ENCODE data around the gene SETX.

Gene SETX

DNA sequence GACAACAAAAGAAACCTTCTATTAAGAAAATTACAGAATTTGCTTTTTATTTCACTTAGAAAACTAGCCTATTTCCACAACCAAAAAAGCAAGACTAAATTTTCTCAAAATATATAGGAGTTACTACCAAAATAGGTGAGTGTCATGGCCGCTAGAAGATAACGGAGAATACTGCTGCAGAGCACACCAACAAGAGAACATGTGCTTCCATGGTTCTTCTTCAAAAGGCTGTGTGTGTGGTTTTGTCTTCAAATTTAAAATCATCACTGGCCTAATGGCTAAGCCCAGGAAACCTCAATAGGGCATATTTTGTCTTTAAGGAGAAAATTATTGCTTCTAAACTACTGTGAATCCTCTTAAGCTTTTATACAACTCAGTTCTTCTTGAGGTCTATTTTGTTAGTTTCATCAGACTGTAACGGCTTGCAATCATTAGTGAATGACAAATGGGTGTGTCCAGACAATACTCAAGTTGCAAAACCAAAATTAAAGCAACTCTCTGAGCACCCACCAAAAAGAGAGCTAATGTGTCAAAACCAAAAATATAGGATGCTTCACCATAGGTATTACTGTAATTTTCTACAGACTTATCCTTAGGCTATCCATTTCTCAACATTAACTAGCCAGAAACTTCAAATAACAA, 3.3 kb downstream of the SETX start:
- no peak for DNase-seq (ENCODE audit: low spot score)

- peak; percentile 6 for DNase-seq (ENCODE audit: low spot score)
Observed at GRCh38 chr9:132350861-132351315, 3.9 kb downstream of the SETX start.

DNA sequence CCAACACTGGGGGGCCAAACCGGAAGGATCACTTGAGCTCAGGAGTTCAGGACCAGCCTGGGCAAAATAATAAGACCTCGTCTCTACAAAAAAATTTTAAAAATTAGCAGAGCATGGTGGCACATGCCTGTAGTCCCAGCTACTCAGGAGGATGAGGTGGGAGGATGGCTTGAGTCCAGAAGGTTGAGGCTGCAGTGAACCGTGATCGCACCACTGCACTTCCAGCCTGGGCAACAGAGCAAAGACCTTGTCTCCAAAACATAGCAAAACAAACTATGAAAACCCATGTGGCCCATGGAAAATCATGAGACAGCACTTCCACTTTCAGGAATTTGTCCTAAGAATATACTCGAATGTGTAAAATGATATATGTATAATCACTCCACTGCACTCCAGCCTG, 6.1 kb downstream of the SETX start:
- DNase-seq (ENCODE audit: low spot score): no peak

DNA sequence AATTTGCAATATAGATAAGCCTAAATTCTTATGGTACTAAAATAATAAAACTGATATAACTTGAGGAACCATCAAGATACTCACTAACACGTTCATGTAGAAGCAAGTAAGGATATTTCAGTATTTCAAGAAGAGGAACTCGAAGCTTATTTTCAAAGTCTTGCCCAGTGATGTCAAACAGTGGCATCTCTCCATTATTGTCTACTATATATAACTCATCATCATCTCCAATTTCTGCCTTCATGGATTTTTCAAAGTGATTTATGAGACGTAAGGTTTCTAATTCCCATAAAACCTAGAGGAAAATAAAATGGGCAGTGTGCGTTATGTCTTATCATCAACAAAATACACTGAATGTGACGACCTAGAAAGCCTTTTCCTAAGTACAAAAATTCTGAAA, 8.6 kb downstream of the SETX start:
- DNase-seq (ENCODE audit: low spot score): no peak

GRCh38 chr9:132341177-132341840, 13.5 kb downstream of the SETX start:
- DNase-seq (ENCODE audit: low spot score): no peak

DNA sequence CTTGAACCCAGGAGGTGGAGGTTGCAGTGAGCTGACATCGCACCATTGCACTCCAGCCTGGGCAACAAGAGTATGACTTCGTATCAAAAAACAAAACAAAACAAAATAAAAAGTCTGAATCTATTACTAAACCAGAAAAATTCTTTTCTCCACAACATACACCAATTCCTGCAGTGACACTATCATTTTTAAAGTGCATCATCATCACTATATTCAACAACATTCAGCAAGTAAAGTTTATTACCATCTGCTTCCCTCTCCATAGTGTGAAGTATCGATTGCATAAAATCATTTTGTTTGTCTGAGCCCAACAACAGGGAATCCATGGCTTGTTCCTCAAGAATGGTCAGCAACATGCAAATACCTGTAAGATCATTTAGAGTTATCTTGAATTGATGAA, 20.4 kb downstream of the SETX start:
- no peak for DNase-seq (ENCODE audit: low spot score)

DNA sequence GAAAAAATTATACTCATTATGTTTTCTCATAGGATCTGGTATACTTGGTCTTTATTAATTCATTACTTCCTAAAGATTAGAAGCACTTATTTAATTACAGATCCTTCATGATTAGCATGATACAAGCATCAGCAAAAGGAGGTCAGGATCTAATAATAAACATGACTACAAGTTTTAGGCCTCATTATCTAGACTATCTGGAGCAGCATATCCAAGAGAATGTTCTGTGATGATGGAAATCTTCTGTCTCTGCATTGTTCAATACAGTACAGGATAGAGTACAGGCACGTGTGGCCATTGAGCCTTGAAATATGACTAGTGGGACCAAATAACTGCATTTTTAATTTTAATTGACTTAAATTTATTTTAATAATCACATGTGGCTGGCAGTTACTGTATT, 21.2 kb downstream of the SETX start:
- DNase-seq (ENCODE audit: low spot score): no peak

DNA sequence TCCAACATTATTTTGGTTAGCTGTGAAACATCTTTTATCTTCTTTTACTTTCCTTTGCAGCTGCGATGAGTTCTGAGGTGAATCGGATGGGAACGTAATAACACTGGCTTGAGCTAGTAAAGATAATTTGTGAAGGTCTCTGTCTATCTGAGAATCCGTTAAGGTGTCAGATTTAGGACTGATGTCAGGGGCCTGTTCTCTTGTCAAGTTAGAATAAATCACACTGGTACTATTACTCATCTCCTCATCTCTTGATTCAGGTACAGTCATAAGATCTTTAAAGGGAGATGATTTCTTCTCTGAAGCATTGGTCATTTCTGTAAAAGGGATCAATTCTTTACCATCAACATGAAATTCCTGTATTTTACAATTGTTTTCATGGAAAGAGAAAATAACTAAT, 26.2 kb downstream of the SETX start:
- DNase-seq (ENCODE audit: low spot score): no peak

DNA sequence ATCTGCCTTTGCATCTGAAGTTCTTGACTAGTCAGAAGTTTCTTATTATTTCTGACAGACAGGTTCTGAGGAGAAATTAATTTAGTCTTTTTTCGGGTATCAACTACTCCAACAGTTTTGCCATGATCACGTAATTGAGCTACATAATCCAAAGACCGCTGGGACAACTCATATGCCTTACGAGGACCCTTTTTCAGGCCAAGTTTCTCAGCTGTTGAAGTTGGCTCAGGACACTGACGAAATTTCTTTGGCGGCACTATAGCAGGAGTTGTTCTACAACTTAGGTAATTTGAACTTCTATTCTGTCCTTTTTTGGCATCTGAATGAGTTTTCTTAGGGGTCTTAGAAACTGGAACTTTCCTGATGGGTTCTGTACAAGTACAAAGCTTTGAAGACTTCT, 27.2 kb downstream of the SETX start:
- DNase-seq (ENCODE audit: low spot score): no peak

DNA sequence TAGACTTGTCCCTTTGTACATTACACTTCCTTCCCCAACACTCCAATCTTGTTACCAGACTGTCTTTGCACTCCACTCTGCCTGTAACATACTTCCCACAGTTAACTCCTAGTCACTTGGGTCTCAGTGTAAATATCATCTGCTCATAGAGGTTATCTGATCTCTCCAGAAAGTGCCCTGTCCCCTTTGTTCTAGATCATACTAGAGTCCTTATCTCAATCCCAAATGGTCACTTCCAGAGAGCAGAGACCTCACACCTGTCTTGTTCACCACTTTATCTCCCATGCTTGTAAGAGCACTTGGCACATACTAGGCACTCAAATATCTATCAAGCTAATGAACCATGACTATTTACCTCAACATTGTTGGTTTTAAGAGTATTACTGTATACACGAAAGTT, 30.4 kb downstream of the SETX start:
- DNase-seq (ENCODE audit: low spot score): no peak

DNA sequence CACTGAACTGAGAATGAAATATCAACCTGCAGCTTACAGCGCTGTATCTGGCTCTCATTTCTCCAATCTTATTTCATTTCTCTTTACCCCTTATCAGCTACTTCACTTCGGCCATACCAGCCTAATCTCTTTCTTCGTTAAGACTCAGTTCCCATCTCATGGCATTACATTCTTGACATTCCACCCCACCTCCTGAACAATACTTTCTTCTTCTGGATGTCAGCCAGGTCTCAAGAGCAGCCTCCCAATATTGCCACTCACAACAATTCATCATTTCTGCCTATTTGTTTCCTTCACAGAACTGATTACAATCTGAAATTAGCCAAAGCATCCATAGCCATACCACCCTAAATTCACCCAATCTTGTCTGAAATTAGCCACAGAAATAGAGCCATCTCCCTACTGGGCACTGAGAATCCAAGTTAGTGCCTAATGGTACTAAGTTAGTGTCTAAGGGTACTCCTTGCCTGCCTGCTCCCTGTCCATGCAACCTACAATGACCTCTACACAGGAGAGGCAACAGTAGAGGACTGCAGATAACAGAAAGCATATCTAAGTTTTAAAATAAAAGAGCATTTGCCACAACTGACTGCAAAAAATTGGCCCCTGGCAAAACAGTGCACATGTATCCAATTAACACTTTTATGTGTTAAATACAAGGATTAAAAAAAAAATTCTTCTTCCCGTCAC, 35.2 kb downstream of the SETX start:
- DNase-seq (ENCODE audit: low spot score): no peak

- DNase-seq (ENCODE audit: low spot score): no peak
Observed at GRCh38 chr9:132312873-132313272, 41.9 kb downstream of the SETX start.

- DNase-seq (ENCODE audit: low spot score): no peak
Observed at GRCh38 chr9:132312426-132312825, 42.4 kb downstream of the SETX start.

- DNase-seq (ENCODE audit: low spot score): no peak
Observed at GRCh38 chr9:132311978-132312377, 42.8 kb downstream of the SETX start.

DNA sequence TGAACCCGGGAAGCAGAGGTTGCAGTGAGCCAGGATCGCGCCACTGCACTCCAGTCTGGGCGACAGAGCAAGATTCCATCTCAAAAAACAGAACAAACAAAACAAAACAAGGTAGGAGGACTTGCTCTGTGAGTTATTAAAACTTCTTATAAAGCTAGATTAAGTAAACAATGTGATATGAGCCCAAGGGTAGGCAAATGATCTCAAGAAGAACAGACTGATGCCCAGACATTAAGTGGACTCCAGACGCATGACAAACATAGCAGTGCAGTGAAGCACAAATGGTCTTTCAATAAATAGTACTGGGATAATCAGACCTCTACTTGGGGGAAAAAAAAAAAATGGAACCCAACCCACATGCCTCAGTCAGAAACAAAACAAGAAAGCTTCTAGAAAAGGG, 45.7 kb downstream of the SETX start:
- no peak for DNase-seq (ENCODE audit: low spot score)

DNA sequence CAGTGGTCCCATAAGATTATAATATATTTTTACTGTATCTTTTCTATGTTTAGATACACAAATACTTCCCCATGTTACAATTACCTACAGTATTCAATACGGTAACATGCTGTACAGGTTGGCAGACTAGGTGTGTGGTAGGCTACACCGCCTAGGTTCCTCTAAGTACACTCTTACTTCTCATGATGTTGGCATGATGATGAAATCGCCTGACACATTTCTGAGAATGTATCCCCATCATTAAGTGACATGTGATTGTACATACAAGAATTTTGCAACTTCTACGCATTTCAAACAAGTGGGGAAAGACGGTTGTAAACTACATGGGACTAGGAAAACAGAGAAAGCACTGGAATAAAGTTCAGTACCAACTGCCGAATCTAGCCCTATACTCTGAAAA, 53.3 kb downstream of the SETX start:
- no peak for DNase-seq (ENCODE audit: low spot score)

GRCh38 chr9:132299221-132299620, 55.6 kb downstream of the SETX start:
- DNase-seq (ENCODE audit: low spot score): no peak

DNA sequence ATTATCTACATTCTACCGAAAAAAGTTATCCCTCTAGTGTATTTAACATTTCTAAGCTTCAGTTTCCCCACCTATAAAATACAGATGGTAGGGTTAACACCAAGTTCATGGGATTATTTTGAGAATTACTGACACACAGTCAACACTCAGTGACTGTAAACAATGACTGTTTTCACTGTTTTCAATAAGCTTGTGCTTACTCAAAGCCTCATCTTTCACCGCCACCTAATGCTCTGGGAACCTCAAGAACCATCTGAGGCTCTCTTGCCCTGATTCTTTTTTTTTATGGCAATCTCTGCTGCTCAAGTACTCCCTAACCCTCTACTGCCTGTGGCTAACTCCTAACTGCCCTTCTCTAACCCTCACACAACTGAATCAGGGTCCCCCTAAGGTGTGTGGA, 59.6 kb downstream of the SETX start:
- no peak for DNase-seq (ENCODE audit: low spot score)

GRCh38 chr9:132293145-132293721, 61.6 kb downstream of the SETX start:
- DNase-seq (ENCODE audit: low spot score): no peak

DNA sequence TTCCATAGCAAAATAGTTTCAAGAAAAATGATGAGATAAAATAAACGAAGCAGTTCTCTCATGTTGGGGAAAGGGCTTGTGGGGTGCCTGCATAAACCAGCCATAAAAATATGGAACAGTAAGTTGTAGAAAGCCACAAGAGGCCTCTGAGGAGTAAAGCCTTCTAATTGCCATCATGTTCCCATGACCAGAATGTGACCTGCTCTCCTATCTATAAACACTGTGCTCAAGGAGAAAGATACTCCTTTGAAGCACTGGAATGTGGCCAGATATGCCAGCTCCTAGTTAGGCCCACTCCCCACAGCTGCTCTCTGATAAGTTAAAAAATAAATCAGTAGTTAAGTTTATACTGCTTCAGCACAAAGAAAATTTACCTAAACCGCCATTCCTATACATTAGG, 65.8 kb downstream of the SETX start:
- no peak for DNase-seq (ENCODE audit: low spot score)

- DNase-seq (ENCODE audit: low spot score): peak; percentile 48
Observed at GRCh38 chr9:132288361-132288760, 66.4 kb downstream of the SETX start.

- no peak for DNase-seq (ENCODE audit: low spot score)
Observed at GRCh38 chr9:132287256-132287760, 67.5 kb downstream of the SETX start.

DNA sequence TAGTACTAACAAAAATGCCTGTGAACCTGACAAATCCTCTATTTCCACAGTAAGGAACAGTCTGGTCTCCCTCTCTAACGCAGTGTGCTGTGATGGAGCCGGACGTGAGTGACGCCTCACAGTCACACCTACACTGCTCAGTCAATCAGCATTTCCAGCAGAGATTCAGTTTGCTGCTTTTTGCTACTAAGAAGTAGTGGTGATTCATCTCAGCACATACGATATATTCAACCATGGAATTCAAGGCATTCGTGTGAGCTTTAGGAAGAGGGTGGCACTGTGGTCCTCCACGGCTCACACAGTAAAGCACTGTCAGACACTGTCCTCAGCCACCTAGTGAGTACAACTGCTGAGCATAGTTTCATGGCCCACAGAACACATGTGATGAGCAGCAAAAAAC, 70.9 kb downstream of the SETX start:
- peak; percentile 20 for DNase-seq (ENCODE audit: low spot score)

Measured in AG08395 (cell line).